Trophoblast cell (in vitro differentiated cells and primary cell): ENCODE measurements around the gene CPT1B.
"Not testable (repeated sequence)": the region's sequence is repeated elsewhere in the genome, so short reads cannot be mapped to it uniquely, and the experiment has no call there.

ENCODE experiments used
- DNase-seq, 2 donors: peaks; one replicate each; pipeline ENCODE4 v3.0.0-alpha.2; 2016
- H2AFZ ChIP-seq: 2 replicates; pipeline ENCODE4 v1.6.1; 2013; ENCODE audit warnings: low read length, moderate library complexity, mild to moderate bottlenecking; ENCODE audit not compliant: insufficient read depth, poor library complexity
- H2AK5ac ChIP-seq: 2 replicates; pipeline ENCODE4 v1.6.1; 2013; ENCODE audit warnings: mild to moderate bottlenecking, low read length
- H2BK120ac ChIP-seq: 2 replicates; pipeline ENCODE4 v1.6.1; 2013; ENCODE audit warnings: low read length, mild to moderate bottlenecking, moderate library complexity; ENCODE audit not compliant: insufficient read depth, poor library complexity
- H2BK12ac ChIP-seq: 2 replicates; pipeline ENCODE4 v1.6.1; 2013; ENCODE audit warnings: mild to moderate bottlenecking, low read length, moderate library complexity
- H2BK5ac ChIP-seq: 2 replicates; pipeline ENCODE4 v1.6.1; 2013; ENCODE audit warnings: low read length, low read depth, moderate library complexity, mild to moderate bottlenecking; ENCODE audit not compliant: poor library complexity
- H3K14ac ChIP-seq: 2 replicates; pipeline ENCODE4 v1.6.1; 2013; ENCODE audit warnings: mild to moderate bottlenecking, low read length
- H3K18ac ChIP-seq: 2 replicates; pipeline ENCODE4 v1.6.1; 2013; ENCODE audit warnings: mild to moderate bottlenecking, low read length
- H3K23ac ChIP-seq: 2 replicates; pipeline ENCODE4 v1.6.1; 2013; ENCODE audit warnings: low read length
- H3K27ac ChIP-seq: 2 replicates; pipeline ENCODE4 v1.5.1; 2013; ENCODE audit warnings: low read depth, mild to moderate bottlenecking, inconsistent platforms, low read length, moderate library complexity
- H3K27me3 ChIP-seq: 2 replicates; pipeline ENCODE4 v1.6.1; 2013; ENCODE audit warnings: inconsistent platforms, mild to moderate bottlenecking, low read length, moderate library complexity; ENCODE audit not compliant: insufficient read depth
- H3K36me3 ChIP-seq, 2 experiments: 1 replicate in 1 of 2; 2 replicates in 1 of 2; pipeline ENCODE4 v1.6.1; 2013; ENCODE audit warnings: low read length in 2 of 2, mild to moderate bottlenecking in 2 of 2, moderate library complexity in 1 of 2; ENCODE audit not compliant: insufficient read depth in 2 of 2, control insufficient read depth in 1 of 2
- H3K4ac ChIP-seq: 2 replicates; pipeline ENCODE4 v1.6.1; 2013; ENCODE audit warnings: low read depth, mild to moderate bottlenecking, low read length, moderate library complexity
- H3K4me1 ChIP-seq, 2 experiments: 1 replicate in 1 of 2; 2 replicates in 1 of 2; pipeline ENCODE4 v1.6.1; 2013; ENCODE audit warnings: low read length in 2 of 2, mild to moderate bottlenecking in 2 of 2, moderate library complexity in 1 of 2; ENCODE audit not compliant: insufficient read depth in 2 of 2, control insufficient read depth in 1 of 2
- H3K4me2 ChIP-seq: 2 replicates; pipeline ENCODE4 v1.6.1; 2013; ENCODE audit warnings: inconsistent platforms, mild to moderate bottlenecking, low read length, moderate library complexity
- H3K4me3 ChIP-seq: 2 replicates; pipeline ENCODE4 v1.5.1; 2013; ENCODE audit warnings: mild to moderate bottlenecking, low read depth, low read length, inconsistent platforms
- H3K79me1 ChIP-seq: one replicate; pipeline ENCODE4 v1.6.1; 2013; ENCODE audit warnings: low read length
- H3K79me2 ChIP-seq: 2 replicates; pipeline ENCODE4 v1.6.1; 2013; ENCODE audit warnings: low read length, mild to moderate bottlenecking; ENCODE audit not compliant: control insufficient read depth, insufficient read depth, poor library complexity
- H3K9ac ChIP-seq: 2 replicates; pipeline ENCODE4 v1.6.1; 2013; ENCODE audit warnings: mild to moderate bottlenecking, low read length
- H3K9me3 ChIP-seq: 2 replicates; pipeline ENCODE4 v1.6.1; 2013; ENCODE audit warnings: low read depth, mild to moderate bottlenecking, control low read depth, inconsistent platforms, low read length; ENCODE audit not compliant: insufficient read depth
- H4K12ac ChIP-seq: 2 replicates; pipeline ENCODE4 v1.6.1; 2013; ENCODE audit warnings: low read depth, mild to moderate bottlenecking, low read length, moderate library complexity
- H4K8ac ChIP-seq: 2 replicates; pipeline ENCODE4 v1.6.1; 2013; ENCODE audit warnings: low read depth, mild to moderate bottlenecking, low read length, moderate library complexity
- H4K91ac ChIP-seq: one replicate; pipeline ENCODE4 v1.6.1; 2013; ENCODE audit warnings: low read depth, mild to moderate bottlenecking, low read length, moderate library complexity
- WGBS: extraction: QIAGEN DNeasy Blood & Tissue Kit; methylation state at CpG from one replicate; pipeline ENCODE4 v1.1.7; 2013; ENCODE audit warnings: missing lambda C conversion rate; ENCODE audit not compliant: insufficient read length, insufficient coverage; ENCODE audit errors: extremely low coverage; 5-methylcytosine and 5-hydroxymethylcytosine counted together

CPT1B gene

DNA sequence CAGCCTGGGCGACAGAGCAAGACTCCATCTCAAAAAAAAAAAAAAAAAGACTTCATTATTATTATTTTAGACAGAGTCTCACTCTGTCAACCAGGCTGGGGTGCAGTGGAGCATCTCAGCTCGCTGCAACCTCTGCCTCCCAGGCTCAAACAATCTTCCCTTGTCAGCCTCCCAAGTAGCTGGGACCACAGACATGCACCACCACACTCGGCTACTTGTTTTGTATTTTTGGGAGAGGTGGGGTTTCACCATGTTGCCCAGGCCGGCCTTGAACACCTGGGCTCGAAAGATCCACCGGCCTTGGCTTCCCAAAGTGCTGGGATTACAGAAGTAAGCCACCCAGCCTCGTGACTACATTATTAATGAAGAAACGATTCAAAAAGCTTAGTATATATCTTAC lies 43.1 kb downstream of the CPT1B start:
- no peak for DNase-seq
- no peak overlapping the region for H3K4me2 ChIP-seq
- peak overlapping the region; percentile 90 for H2AK5ac ChIP-seq
- H3K14ac ChIP-seq = peak overlapping the region; percentile 67
- peak overlapping the region; percentile 27 for H3K4ac ChIP-seq
- peak overlapping the region; percentile 79 for H2BK120ac ChIP-seq
- H3K27me3 ChIP-seq = no peaks in the 10 kb centered on the region
- H3K9me3 ChIP-seq = no peaks in the 10 kb centered on the region
- H2AFZ ChIP-seq = no peak overlapping the region
- H2BK5ac ChIP-seq = peak overlapping the region; percentile 26
- no peak overlapping the region for H3K23ac ChIP-seq
- no peak overlapping the region for H3K9ac ChIP-seq
- WGBS = no CpG with 5 or more reads among the region's 8 CpGs
- H4K8ac ChIP-seq = peak overlapping the region; percentile 36
- peak overlapping the region; percentile 95 for H2BK12ac ChIP-seq
- peak overlapping the region; percentile 85 for H3K18ac ChIP-seq
- H3K4me3 ChIP-seq = no peak overlapping the region
- H3K79me2 ChIP-seq = peaks cover 17% of the 10 kb centered on the region
- no peak overlapping the region for H4K12ac ChIP-seq
- peaks cover 30 to 35% of the 10 kb centered on the region in 2 experiments for H3K4me1 ChIP-seq
- no peak overlapping the region for H3K27ac ChIP-seq
- no peaks in the 10 kb centered on the region for H3K36me3 ChIP-seq
- H4K91ac ChIP-seq = peak overlapping the region; percentile 88
- H3K79me1 ChIP-seq = peaks cover 40% of the 10 kb centered on the region

DNA sequence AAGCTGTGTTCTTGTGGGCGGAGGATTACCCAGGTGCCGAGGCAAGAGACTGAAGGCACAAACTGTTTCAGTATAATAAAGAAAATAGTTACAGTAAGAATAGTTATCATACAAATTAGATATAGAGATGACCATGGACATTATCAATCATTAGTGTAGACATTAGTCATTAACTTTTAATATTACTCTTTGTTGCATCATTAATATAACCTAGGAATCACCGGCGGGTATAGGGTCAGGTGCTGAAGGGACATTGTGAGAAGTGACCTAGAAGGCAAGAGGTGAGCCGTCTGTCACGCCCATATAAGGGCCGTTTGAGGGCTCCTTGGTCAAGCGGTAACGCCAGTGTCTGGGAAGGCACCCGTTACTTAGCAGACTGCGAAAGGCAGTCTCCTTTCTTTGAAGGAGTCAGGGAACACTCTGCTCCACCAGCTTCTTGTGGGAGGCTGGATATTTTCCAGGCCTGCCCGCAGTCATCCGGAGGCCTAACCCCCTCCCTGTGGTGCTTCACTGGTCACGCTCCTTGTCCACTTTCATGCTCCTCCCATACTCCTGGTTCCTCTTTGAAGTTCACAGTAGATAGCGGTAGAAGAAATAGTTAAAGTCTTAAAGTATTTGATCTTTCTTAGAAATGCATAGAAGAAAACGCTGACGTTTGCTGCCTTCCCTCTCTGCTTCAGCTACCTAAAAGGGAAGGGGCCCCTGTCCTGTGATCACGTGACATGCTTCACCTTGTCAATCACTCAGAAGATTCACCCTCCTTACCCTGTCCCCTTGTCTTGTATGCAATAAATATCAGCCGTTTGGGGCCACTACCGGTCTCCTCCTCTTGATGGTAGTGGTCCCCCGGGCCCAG lies 44.1 kb downstream of the CPT1B start:
- peaks cover 41% of the 10 kb centered on the region for H3K79me1 ChIP-seq

DNA sequence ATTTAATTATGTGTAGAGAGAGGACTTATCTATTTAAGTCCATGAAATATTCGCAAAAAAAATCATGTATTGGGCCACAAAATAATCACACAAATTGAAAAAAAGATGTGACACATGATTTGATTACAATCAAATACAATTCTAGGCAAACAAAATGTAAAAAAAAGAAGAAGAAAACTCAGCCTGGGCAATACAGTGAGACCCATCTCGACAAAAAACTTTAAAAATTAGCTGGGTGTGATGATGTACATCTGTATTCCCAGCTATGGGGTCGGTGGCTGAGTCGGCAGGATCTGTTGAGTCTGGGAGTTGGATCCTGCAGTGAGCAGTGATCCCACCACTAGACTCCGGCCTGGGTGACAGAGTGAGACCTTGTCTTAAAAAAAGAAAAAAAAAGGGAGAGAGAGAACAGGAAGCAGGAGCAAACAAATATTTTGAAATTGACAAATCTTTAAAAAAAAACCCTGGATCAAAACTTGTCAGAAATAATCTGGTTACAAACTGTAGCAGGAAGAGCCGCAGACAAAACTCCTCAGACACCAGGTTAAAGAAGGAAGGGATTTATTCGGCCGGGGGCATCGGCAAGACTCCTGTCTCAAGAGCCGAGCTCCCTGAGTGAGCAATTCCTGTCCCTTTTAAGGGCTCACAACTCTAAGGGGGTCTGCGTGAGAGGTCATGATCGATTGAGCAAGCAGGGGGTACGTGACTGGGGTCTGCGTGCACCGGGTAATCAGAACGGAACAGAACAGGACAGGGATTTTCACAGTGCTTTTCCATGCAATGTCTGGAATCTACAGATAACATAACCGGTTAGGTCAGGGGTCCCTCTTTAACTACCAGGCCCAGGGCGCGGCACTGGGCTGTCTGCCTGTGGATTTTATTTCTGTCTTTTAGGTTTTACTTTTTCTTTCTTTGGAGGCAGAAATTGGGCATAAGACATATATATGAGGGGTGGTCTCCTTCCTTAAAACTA lies 45.1 kb downstream of the CPT1B start:
- H2BK5ac ChIP-seq = peak overlapping the region; percentile 97
- WGBS = no CpG with 5 or more reads among the region's 19 CpGs

More for the DNA sequence above, 44.1 kb downstream of the CPT1B start:
- H3K14ac ChIP-seq = peak overlapping the region; percentile 67
- H4K91ac ChIP-seq = peak overlapping the region; percentile 89
- H3K4ac ChIP-seq = peak overlapping the region; percentile 44
- no CpG with 5 or more reads among the region's 21 CpGs for WGBS
- not testable (repeated sequence) for H3K23ac ChIP-seq, H3K9me3 ChIP-seq, H3K18ac ChIP-seq, H3K36me3 ChIP-seq, H3K4me3 ChIP-seq, H2AFZ ChIP-seq, H4K12ac ChIP-seq, H3K27me3 ChIP-seq, H3K9ac ChIP-seq, H2AK5ac ChIP-seq
- H2BK5ac ChIP-seq = peak overlapping the region; percentile 94
- peak overlapping the region; percentile 83 for H2BK120ac ChIP-seq
- peak overlapping the region; percentile 67 for H2BK12ac ChIP-seq
- DNase-seq = peak in 1 of 2 donors; percentile 62
- peak overlapping the region; percentile 50 for H3K4me2 ChIP-seq
- H3K4me1 ChIP-seq = peaks cover 24 to 42% of the 10 kb centered on the region in 2 experiments
- peak overlapping the region; percentile 98 for H3K27ac ChIP-seq
- H3K79me2 ChIP-seq = peaks cover 17% of the 10 kb centered on the region
- H4K8ac ChIP-seq = peak overlapping the region; percentile 74

More for the DNA sequence above, 45.1 kb downstream of the CPT1B start:
- Histone ChIP-seq H3K27ac (peak overlapping the region; percentile 98), H3K27me3 (no peaks in the 10 kb centered on the region), H3K9ac (no peak overlapping the region), H3K4me1 (peaks cover 21 to 43% of the 10 kb centered on the region in 2 experiments), H3K4ac (no peak overlapping the region), H3K4me2 (peak overlapping the region; percentile 50), H3K18ac (no peak overlapping the region), H4K8ac (peak overlapping the region; percentile 74), H2AK5ac (no peak overlapping the region), H3K14ac (peak overlapping the region; percentile 71), H4K12ac (no peak overlapping the region), H4K91ac (peak overlapping the region; percentile 89), H3K23ac (no peak overlapping the region), H2BK12ac (no peak overlapping the region), H3K4me3 (no peak overlapping the region), H3K79me1 (peaks cover 40% of the 10 kb centered on the region), H3K79me2 (peaks cover 17% of the 10 kb centered on the region), H2AFZ (no peak overlapping the region), H2BK120ac (peak overlapping the region; percentile 95), H3K9me3 (no peaks in the 10 kb centered on the region), H3K36me3 (no peaks in the 10 kb centered on the region)
- DNase-seq = peak in 1 of 2 donors; percentile 76
